CD4-positive, alpha-beta T cell (primary cell): ENCODE measurements around the gene CDK8. TPM values are rescaled to one million over a fixed set of nuclear protein-coding genes. Genes with fewer than 3 reads are reported as not detected.

Source experiments
- ATAC-seq: fragments of 200-7000 bp; cut with Tn5 transposase; one replicate; pipeline ENCODE4 v1.10.0; 2022; ENCODE audit warnings: mild to moderate bottlenecking; ENCODE audit not compliant: poor library complexity
- CTCF ChIA-PET: fragments of 350-600 bp; sonication (Branson Sonifier 250); formaldehyde crosslinking; loops from one replicate; lab custom pipeline; 2021; ENCODE audit warnings: antibody characterized with exemption, inconsistent platforms; lab: Charles Lee
- POLR2A ChIA-PET: fragments of 350-600 bp; sonication (Branson Sonifier 250); formaldehyde crosslinking; loops from one replicate; lab custom pipeline; 2021; ENCODE audit warnings: antibody characterized with exemption, inconsistent platforms; lab: Charles Lee
- DNase-seq, 14 experiments: peaks; one replicate each; pipeline ENCODE4 v3.0.0-alpha.2; 2013 to 2020; ENCODE audit warnings: mixed read lengths in 2 of 14
- H3K27ac ChIP-seq, 2 donors: one replicate each; pipeline versions ENCODE4 v1.5.1 to v1.7.0; 2013; ENCODE audit warnings: low read length in 2 of 2, low read depth in 1 of 2, mild to moderate bottlenecking in 1 of 2
- H3K27me3 ChIP-seq, 2 experiments: 1 replicate in 1 of 2; 2 replicates in 1 of 2; pipeline versions ENCODE4 v1.6.1 to v1.7.0; 2013; ENCODE audit warnings: low read length in 2 of 2, control low read depth in 1 of 2, mild to moderate bottlenecking in 1 of 2, moderate library complexity in 1 of 2; ENCODE audit not compliant: insufficient read depth in 2 of 2, control insufficient read depth in 1 of 2
- H3K36me3 ChIP-seq: one replicate; pipeline ENCODE4 v1.6.1; 2013; ENCODE audit warnings: low read length, control low read depth; ENCODE audit not compliant: insufficient read depth
- H3K4me1 ChIP-seq: one replicate; pipeline ENCODE4 v1.6.1; 2013; ENCODE audit warnings: low read length, control low read depth; ENCODE audit not compliant: insufficient read depth
- H3K4me3 ChIP-seq: one replicate; pipeline ENCODE4 v1.5.1; 2013; ENCODE audit warnings: mild to moderate bottlenecking, low read length, moderate library complexity
- H3K9me3 ChIP-seq, 2 experiments: 1 replicate in 1 of 2; 2 replicates in 1 of 2; pipeline versions ENCODE4 v1.6.1 to v1.7.0; 2013; ENCODE audit warnings: low read length in 2 of 2, mild to moderate bottlenecking in 2 of 2, control low read depth in 1 of 2, moderate library complexity in 1 of 2; ENCODE audit not compliant: control insufficient read depth in 1 of 2, insufficient read depth in 1 of 2
- H3K27ac Mint-ChIP-seq: one replicate; pipeline ENCODE4 v1.8.0; 2020; ENCODE audit warnings: mixed read lengths
- H3K27me3 Mint-ChIP-seq: one replicate; pipeline ENCODE4 v1.8.0; 2021; ENCODE audit warnings: mixed read lengths
- H3K36me3 Mint-ChIP-seq: one replicate; pipeline ENCODE4 v1.8.0; 2021; ENCODE audit warnings: low read depth, mixed read lengths
- H3K4me1 Mint-ChIP-seq: one replicate; pipeline ENCODE4 v1.8.0; 2021; ENCODE audit warnings: low read depth, mixed read lengths
- H3K4me3 Mint-ChIP-seq: one replicate; pipeline ENCODE4 v1.8.0; 2020; ENCODE audit warnings: mild to moderate bottlenecking, mixed read lengths
- H3K9me3 Mint-ChIP-seq: one replicate; pipeline ENCODE4 v1.8.0; 2020; ENCODE audit warnings: mixed read lengths
- intact Hi-C, 2 experiments: fragments of 100-400 bp; cut with DNase I in 1 of 2; cut with micrococcal nuclease in 1 of 2; formaldehyde crosslinking; loops; one replicate each; pipeline versions ENCODE4 v1.15.1 to v1.9.0; 2023 to 2025; cut with DNase I, micrococcal nuclease
- total RNA-seq, 174 experiments: library from RNA in 2 of 174; stranded (reverse) in 2 of 174; gene quantifications; one replicate each; pipeline ENCODE4 v1.2.3 and lab custom pipeline; 2021 to 2026
- TF ChIP-seq, protein P1 (sequence below): fragments of 200-600 bp; IDR thresholded peaks from one replicate; pipeline ENCODE4 v1.8.0; 2022; ENCODE audit warnings: antibody characterized with exemption, mild to moderate bottlenecking

CDK8 gene
- total RNA-seq, 2 experiments from 2014 or later = 6.0 to 6.7 TPM

DNA sequence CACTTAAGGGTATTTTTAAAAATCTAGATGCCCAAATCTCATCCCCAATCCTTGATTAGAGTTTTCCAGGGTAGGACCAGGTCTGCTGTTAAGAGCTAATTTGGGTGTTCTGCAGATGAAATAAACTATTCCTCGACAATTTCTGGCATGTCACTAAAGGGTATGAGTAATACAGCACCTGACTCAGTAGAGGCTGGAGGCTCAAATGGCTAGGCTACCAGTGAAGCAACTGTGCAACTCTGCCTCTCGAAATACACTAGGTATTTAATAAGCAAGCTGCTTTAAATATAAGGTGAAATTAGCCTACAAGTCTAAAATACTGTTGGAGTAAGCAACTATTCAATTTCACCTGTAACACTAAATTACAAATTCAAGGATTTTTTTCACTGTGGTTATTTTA is 33.4 kb upstream of the CDK8 start:
- H3K4me1 ChIP-seq = peaks cover 17% of the 10 kb centered on the region
- Mint-ChIP-seq H3K9me3 (no peaks in the 10 kb centered on the region), H3K27me3 (no peaks in the 10 kb centered on the region), H3K4me1 (peaks cover 47% of the 10 kb centered on the region), H3K27ac (peak overlapping the region; percentile 89), H3K4me3 (peak overlapping the region; percentile 99), H3K36me3 (peaks cover 53% of the 10 kb centered on the region)
- ChIA-PET CTCF (interaction anchor here (8.6 kb wide), 1 partner anchor 35 kb away, joined by 51 read pairs; no protein-coding TSS in a partner anchor), POLR2A (interaction anchor here (1.0 to 1.8 kb wide), 3 partner anchors 12 to 35 kb away, joined by 3 to 5 read pairs (median 3); no protein-coding TSS in a partner anchor)
- H3K27me3 ChIP-seq = no peaks in the 10 kb centered on the region
- DNase-seq (peak in 1 of 14 experiments; percentile 5), ATAC-seq (no peak)
- TF ChIP-seq, protein P1, sequence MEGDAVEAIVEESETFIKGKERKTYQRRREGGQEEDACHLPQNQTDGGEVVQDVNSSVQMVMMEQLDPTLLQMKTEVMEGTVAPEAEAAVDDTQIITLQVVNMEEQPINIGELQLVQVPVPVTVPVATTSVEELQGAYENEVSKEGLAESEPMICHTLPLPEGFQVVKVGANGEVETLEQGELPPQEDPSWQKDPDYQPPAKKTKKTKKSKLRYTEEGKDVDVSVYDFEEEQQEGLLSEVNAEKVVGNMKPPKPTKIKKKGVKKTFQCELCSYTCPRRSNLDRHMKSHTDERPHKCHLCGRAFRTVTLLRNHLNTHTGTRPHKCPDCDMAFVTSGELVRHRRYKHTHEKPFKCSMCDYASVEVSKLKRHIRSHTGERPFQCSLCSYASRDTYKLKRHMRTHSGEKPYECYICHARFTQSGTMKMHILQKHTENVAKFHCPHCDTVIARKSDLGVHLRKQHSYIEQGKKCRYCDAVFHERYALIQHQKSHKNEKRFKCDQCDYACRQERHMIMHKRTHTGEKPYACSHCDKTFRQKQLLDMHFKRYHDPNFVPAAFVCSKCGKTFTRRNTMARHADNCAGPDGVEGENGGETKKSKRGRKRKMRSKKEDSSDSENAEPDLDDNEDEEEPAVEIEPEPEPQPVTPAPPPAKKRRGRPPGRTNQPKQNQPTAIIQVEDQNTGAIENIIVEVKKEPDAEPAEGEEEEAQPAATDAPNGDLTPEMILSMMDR = no peak
- intact Hi-C loops = loop anchor here in 1 of 2 experiments (10.0 kb wide), 1 partner anchor 1034 kb away; the partner anchor contains the start of gene RPL21
- H3K36me3 ChIP-seq = peaks cover 47% of the 10 kb centered on the region
- H3K9me3 ChIP-seq = no peaks in the 10 kb centered on the region
- peak overlapping the region; percentile 84 for H3K4me3 ChIP-seq
- H3K27ac ChIP-seq = no peak overlapping the region

DNA sequence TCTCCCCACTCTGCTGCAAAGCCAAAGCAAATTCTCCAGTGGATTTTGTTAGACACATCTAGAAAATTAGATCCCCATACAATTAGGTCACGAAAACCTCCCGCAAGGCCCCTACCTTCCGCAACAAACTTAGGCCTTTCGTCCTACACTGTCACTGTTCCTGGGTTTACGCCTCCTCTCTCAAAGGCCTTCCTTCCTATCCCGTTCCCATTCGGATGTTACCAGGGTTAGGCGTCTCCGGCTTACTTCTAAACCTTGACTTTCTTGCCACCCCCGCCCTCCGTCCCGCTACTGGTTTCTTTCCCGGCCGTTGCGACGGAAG is 32.6 kb upstream of the CDK8 start:
- peaks cover 47% of the 10 kb centered on the region for H3K36me3 Mint-ChIP-seq
- intact Hi-C loops = loop anchor here (1.0 to 10.0 kb wide), 2 partner anchors 35 to 1033 kb away; partner anchors contain the start of gene RPL21 (in 1 of the 2)
- ATAC-seq (peak; percentile 9), DNase-seq (no peak)
- H3K36me3 ChIP-seq = peaks cover 39% of the 10 kb centered on the region
- peak overlapping the region; percentile 84 for H3K4me3 ChIP-seq
- no peaks in the 10 kb centered on the region for H3K9me3 Mint-ChIP-seq
- POLR2A ChIA-PET = interaction anchor here (1.1 to 2.6 kb wide), 6 partner anchors 11 to 564 kb away, joined by 4 to 52 read pairs (median 6); no protein-coding TSS in a partner anchor
- peaks cover 17% of the 10 kb centered on the region for H3K4me1 ChIP-seq
- peaks cover 47% of the 10 kb centered on the region for H3K4me1 Mint-ChIP-seq
- peak overlapping the region; percentile 89 for H3K27ac Mint-ChIP-seq
- peak overlapping the region; percentile 96 for H3K27ac ChIP-seq
- no peaks in the 10 kb centered on the region for H3K27me3 ChIP-seq
- no peaks in the 10 kb centered on the region for H3K9me3 ChIP-seq
- TF ChIP-seq, protein P1 = no peak
- H3K4me3 Mint-ChIP-seq = peak overlapping the region; percentile 99
- CTCF ChIA-PET = interaction anchor here (0.8 to 8.6 kb wide), 2 partner anchors 36 kb away, joined by 4 to 51 read pairs; no protein-coding TSS in a partner anchor
- no peaks in the 10 kb centered on the region for H3K27me3 Mint-ChIP-seq

DNA sequence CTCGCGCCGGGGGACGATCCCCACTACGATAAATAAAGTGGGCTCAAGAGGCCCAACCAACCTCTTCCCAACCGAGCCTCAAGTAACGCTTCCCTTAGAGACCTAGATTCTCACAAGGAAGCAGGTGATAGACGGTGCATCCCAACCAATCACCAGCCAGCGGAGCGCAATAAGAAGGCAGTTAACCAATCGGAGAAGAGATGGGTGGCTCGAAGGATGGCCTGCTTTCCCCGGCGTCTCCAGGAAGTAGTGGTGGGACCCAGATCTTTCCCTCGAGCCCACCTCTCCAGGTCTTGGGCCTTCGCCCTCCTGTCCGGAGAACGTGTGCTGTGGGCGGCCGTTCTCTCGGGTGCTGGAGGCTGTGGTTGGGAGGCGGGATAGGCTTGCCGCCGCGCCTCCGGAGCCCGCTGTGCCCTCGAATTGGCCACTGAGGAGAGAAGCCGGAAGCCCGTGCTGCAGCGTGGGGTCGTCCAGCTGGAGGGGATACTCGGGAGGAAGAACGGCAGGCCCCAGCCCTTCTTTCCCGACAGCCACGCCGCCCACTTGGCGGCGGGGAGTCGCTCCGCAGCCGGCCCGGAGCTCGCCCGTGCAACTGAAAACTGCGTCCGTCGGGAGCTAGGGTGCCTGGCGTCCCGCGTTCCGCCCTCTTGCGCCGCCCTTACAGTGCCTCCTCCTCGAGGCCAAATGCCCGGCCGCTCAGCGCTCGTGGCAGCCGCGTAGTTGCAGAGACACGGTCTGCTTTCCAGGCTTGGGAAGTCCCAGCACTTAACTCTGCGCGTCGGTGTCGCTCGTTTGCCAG is 32.0 kb upstream of the CDK8 start, which contains the start of gene RNF6:
Gene RNF6, minus strand, starts transcription at position 594 of the 799 bp plus-strand sequence. CDS start 2,665 bp downstream, outside the sequence.
- peak within 1 kb of the TSS; percentile 84 for H3K4me3 ChIP-seq
- no peaks in the 10 kb centered on the region for H3K9me3 ChIP-seq
- H3K4me3 Mint-ChIP-seq = peak within 1 kb of the TSS; percentile 99
- peaks cover 46% of the 10 kb centered on the region for H3K4me1 Mint-ChIP-seq
- no peaks in the 10 kb centered on the region for H3K27me3 Mint-ChIP-seq
- intact Hi-C loops = loop anchor here (1.0 to 10.0 kb wide), 4 partner anchors 32 to 1033 kb away; partner anchors contain the start of genes CDK8 (in 2 of the 2) and RPL21 (in 1 of the 2)
- peaks cover 43% of the 10 kb centered on the region for H3K36me3 Mint-ChIP-seq
- ChIA-PET CTCF (interaction anchor here (0.8 to 8.6 kb wide), 3 partner anchors 34 to 36 kb away, joined by 4 to 51 read pairs (median 4); no protein-coding TSS in a partner anchor), POLR2A (interaction anchor here (0.7 to 2.6 kb wide), 15 partner anchors 8 to 920 kb away, joined by 3 to 52 read pairs (median 4); no protein-coding TSS in a partner anchor)
- H3K27me3 ChIP-seq = no peaks in the 10 kb centered on the region
- TF ChIP-seq, protein P1 = no peak
- H3K27ac ChIP-seq = peak within 1 kb of the TSS; percentile 96
- peaks cover 33% of the 10 kb centered on the region for H3K36me3 ChIP-seq
- H3K27ac Mint-ChIP-seq = peak within 1 kb of the TSS; percentile 89
- peaks cover 17% of the 10 kb centered on the region for H3K4me1 ChIP-seq
- DNase-seq = peak; percentile 75 to 96 (median 84)
- peak; percentile 94 for ATAC-seq
- H3K9me3 Mint-ChIP-seq = no peaks in the 10 kb centered on the region
